ENCODE results near the gene ARID2.

GRCh38 chr12:45773747-45774146 lies 44.2 kb downstream of the ARID2 start:
- TF ChIP-seq CTCF (IDR thresholded peaks at IDR 0.05; ENCODE audit: low read depth, low read length, missing input control) (no peak), HNF4A (conservative IDR thresholded peaks at IDR 0.05) (no peak), RAD21 (IDR thresholded peaks at IDR 0.05) (no peak), ZBTB33 (IDR thresholded peaks at IDR 0.05) (no peak), EGR1 (IDR thresholded peaks at IDR 0.05; ENCODE audit: low read depth in 2 of 2) (no peak), GABPA (IDR thresholded peaks at IDR 0.05 in 1 of 2, conservative IDR thresholded peaks at IDR 0.05 in 1 of 2) (no peak), SP1 (IDR thresholded peaks at IDR 0.05) (no peak), HNF4G (IDR thresholded peaks at IDR 0.05) (no peak), JUND (IDR thresholded peaks at IDR 0.05) (no peak), TAF1 (conservative IDR thresholded peaks at IDR 0.05) (no peak), REST (IDR thresholded peaks at IDR 0.05) (no peak), YY1 (IDR thresholded peaks at IDR 0.05) (no peak), FOXA2 (IDR thresholded peaks at IDR 0.05) (no peak)
- TF ChIP-seq, protein P1, sequence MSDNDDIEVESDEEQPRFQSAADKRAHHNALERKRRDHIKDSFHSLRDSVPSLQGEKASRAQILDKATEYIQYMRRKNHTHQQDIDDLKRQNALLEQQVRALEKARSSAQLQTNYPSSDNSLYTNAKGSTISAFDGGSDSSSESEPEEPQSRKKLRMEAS (IDR thresholded peaks at IDR 0.05), result no peak
